A549 (cell line): ENCODE measurements around the gene TESMIN.

Experiments used
- CBX8 ChIP-seq: fragments of 200-600 bp; sonication (generic); IDR thresholded peaks from 2 replicates; pipeline ENCODE4 v1.6.1; 2016
- EP300 ChIP-seq, 2 experiments: fragments of >200 bp; sonication (Bioruptor Twin); formaldehyde crosslinking; IDR thresholded peaks; 2 replicates in 1 of 2; 3 replicates in 1 of 2; pipeline ENCODE4 v1.6.1; 2016 to 2017
- HDAC2 ChIP-seq: fragments of 200-600 bp; sonication (generic); IDR thresholded peaks from 2 replicates; pipeline ENCODE4 v1.6.1; 2016
- JUN ChIP-seq, 2 experiments: fragments of >200 bp; sonication (Bioruptor Twin); formaldehyde crosslinking; IDR thresholded peaks; 2 replicates in 1 of 2; 3 replicates in 1 of 2; pipeline ENCODE4 v1.6.1; 2016 to 2017
- MAFK ChIP-seq: fragments of 450-650 bp; IDR thresholded peaks from 2 replicates; pipeline ENCODE4 v1.6.1; 2014; ENCODE audit not compliant: partially characterized antibody
- NFE2L2 ChIP-seq: fragments of 150-350 bp; conservative IDR thresholded peaks from 2 replicates; pipeline ENCODE4 v1.6.1; 2014; ENCODE audit warnings: low read length
- POLR2A ChIP-seq: IDR thresholded peaks from 2 replicates; pipeline ENCODE4 v1.6.1; 2012; ENCODE audit warnings: mild to moderate bottlenecking, low read length
- RAD21 ChIP-seq, 2 experiments: fragments of >200 bp in 1 of 2; sonication (Bioruptor Twin) in 1 of 2; formaldehyde crosslinking in 1 of 2; IDR thresholded peaks in 1 of 2; conservative IDR thresholded peaks in 1 of 2; 2 replicates in 1 of 2; 3 replicates in 1 of 2; pipeline ENCODE4 v1.6.1; 2012 to 2018; ENCODE audit warnings: inconsistent platforms in 1 of 2
- RARB ChIP-seq: fragments of 250-450 bp; sonication (Bioruptor Pico); IDR thresholded peaks from 2 replicates; pipeline ENCODE4 v1.8.0; 2021; ENCODE audit warnings: mild to moderate bottlenecking, moderate library complexity
- RCOR1 ChIP-seq: fragments of 150-350 bp; IDR thresholded peaks from 2 replicates; pipeline ENCODE4 v1.6.1; 2014; ENCODE audit warnings: antibody characterized with exemption, low read length, low read depth
- TFCP2L1 ChIP-seq: fragments of 250-450 bp; sonication (Bioruptor Pico); IDR thresholded peaks from 2 replicates; pipeline ENCODE4 v1.5.0; 2021; ENCODE audit warnings: mild to moderate bottlenecking
- USF2 ChIP-seq: fragments of 450-650 bp; IDR thresholded peaks from 2 replicates; pipeline ENCODE4 v1.6.1; 2014; ENCODE audit warnings: antibody characterized with exemption
- ZFP36 ChIP-seq: fragments of 450-650 bp; IDR thresholded peaks from 2 replicates; pipeline ENCODE4 v1.6.1; 2014; ENCODE audit warnings: borderline replicate concordance; ENCODE audit not compliant: partially characterized antibody
- TF ChIP-seq, protein P1 (sequence below): fragments of >200 bp; sonication (Bioruptor Twin); formaldehyde crosslinking; IDR thresholded peaks from 3 replicates; pipeline ENCODE4 v1.5.1; 2016

- no peak for TF ChIP-seq RAD21 (conservative IDR thresholded peaks at IDR 0.05 in 1 of 2, IDR thresholded peaks at IDR 0.05 in 1 of 2)
- TF ChIP-seq, protein P1, sequence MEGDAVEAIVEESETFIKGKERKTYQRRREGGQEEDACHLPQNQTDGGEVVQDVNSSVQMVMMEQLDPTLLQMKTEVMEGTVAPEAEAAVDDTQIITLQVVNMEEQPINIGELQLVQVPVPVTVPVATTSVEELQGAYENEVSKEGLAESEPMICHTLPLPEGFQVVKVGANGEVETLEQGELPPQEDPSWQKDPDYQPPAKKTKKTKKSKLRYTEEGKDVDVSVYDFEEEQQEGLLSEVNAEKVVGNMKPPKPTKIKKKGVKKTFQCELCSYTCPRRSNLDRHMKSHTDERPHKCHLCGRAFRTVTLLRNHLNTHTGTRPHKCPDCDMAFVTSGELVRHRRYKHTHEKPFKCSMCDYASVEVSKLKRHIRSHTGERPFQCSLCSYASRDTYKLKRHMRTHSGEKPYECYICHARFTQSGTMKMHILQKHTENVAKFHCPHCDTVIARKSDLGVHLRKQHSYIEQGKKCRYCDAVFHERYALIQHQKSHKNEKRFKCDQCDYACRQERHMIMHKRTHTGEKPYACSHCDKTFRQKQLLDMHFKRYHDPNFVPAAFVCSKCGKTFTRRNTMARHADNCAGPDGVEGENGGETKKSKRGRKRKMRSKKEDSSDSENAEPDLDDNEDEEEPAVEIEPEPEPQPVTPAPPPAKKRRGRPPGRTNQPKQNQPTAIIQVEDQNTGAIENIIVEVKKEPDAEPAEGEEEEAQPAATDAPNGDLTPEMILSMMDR: no peak
- no peak for TF ChIP-seq POLR2A
- TF ChIP-seq RCOR1: no peak
- TF ChIP-seq NFE2L2: no peak
- TF ChIP-seq EP300 (IDR thresholded peaks at IDR 0.05): no peak
- no peak for TF ChIP-seq TFCP2L1 (CRISPR knock-in tag)
- no peak for TF ChIP-seq ZFP36
- no peak for TF ChIP-seq USF2
- no peak for TF ChIP-seq CBX8
- no peak for TF ChIP-seq HDAC2
- TF ChIP-seq MAFK: no peak
- no peak for TF ChIP-seq RARB (CRISPR knock-in tag)
- TF ChIP-seq JUN (IDR thresholded peaks at IDR 0.05): no peak
These were observed 27.0 kb downstream of the TESMIN start for GRCh38 chr11:68724293-68724692.
